Umbilical cord (tissue), 2 donors: ENCODE results near the gene CRELD2. TPM values are rescaled to one million over a fixed set of nuclear protein-coding genes. Genes with fewer than 3 reads are reported as not detected.

ENCODE experiments used
- DNase-seq: peaks from one replicate; pipeline ENCODE4 v3.0.0-alpha.2; 2015; ENCODE audit warnings: low spot score
- total RNA-seq: library from RNA; depleted of rRNA; stranded (reverse); fragments of >200 nt; gene quantifications from one replicate; pipeline ENCODE4 v1.2.3, GENCODE V29; 2014; ENCODE audit warnings: low replicate concordance; ENCODE audit not compliant: insufficient read depth

CRELD2 gene
- total RNA-seq, 1 donor from 2014 or later = 23.8 TPM

- no peak for DNase-seq
Measured at GRCh38 chr22:49956914-49957825, 38.7 kb downstream of the CRELD2 start.

GRCh38 chr22:49957826-49958365 is 39.5 kb downstream of the CRELD2 start:
- DNase-seq = no peak

- DNase-seq = no peak
Measured at GRCh38 chr22:49958366-49958921, 40.0 kb downstream of the CRELD2 start.

- DNase-seq = no peak
Measured at GRCh38 chr22:49958931-49959781, 40.7 kb downstream of the CRELD2 start.

- no peak for DNase-seq
Measured at GRCh38 chr22:49959782-49960158, 41.3 kb downstream of the CRELD2 start.

GRCh38 chr22:49960159-49961004 is 41.9 kb downstream of the CRELD2 start, which contains the start of gene PIM3:
Gene PIM3 (plus strand): TSS chr22:49960772. CDS start chr22:49960948, 176 bp downstream.
- peak; percentile 98 for DNase-seq

GRCh38 chr22:49961005-49961600 is 42.7 kb downstream of the CRELD2 start:
- no peak for DNase-seq

GRCh38 chr22:49961601-49962011 is 43.2 kb downstream of the CRELD2 start:
- DNase-seq = no peak

- DNase-seq = peak; percentile 91
Measured at GRCh38 chr22:49962012-49962750, 43.7 kb downstream of the CRELD2 start.

GRCh38 chr22:49962751-49963646 is 44.6 kb downstream of the CRELD2 start:
- no peak for DNase-seq

- no peak for DNase-seq
Measured at GRCh38 chr22:49963647-49964026, 45.2 kb downstream of the CRELD2 start.

- no peak for DNase-seq
Measured at GRCh38 chr22:49964136-49965090, 46.0 kb downstream of the CRELD2 start.

GRCh38 chr22:49965091-49966040 is 46.9 kb downstream of the CRELD2 start:
- DNase-seq = no peak

GRCh38 chr22:49966041-49966773 is 47.8 kb downstream of the CRELD2 start:
- no peak for DNase-seq
